Neuronal stem cell (in vitro differentiated cells): ENCODE results near the gene TFRC. TPM values are rescaled to one million over a fixed set of nuclear protein-coding genes. Genes with fewer than 3 reads are reported as not detected.

ENCODE experiments used
- DNase-seq: peaks from one replicate; pipeline ENCODE4 v3.0.0-alpha.2; 2013; ENCODE audit warnings: low spot score
- H2AFZ ChIP-seq: one replicate; pipeline ENCODE4 v1.6.1; 2013; ENCODE audit warnings: mild to moderate bottlenecking, low read length, inconsistent platforms
- H2AK5ac ChIP-seq: 2 replicates; pipeline ENCODE4 v1.6.1; 2013; ENCODE audit warnings: low read depth, mild to moderate bottlenecking, inconsistent platforms, low read length, moderate library complexity, mixed read lengths
- H2BK120ac ChIP-seq: 2 replicates; pipeline ENCODE4 v1.6.1; 2013; ENCODE audit warnings: low read depth, mild to moderate bottlenecking, inconsistent platforms, low read length, moderate library complexity, mixed read lengths
- H2BK12ac ChIP-seq: one replicate; pipeline ENCODE4 v1.6.1; 2013; ENCODE audit warnings: low read length, inconsistent platforms
- H2BK15ac ChIP-seq: 2 replicates; pipeline ENCODE4 v1.6.1; 2013; ENCODE audit warnings: mild to moderate bottlenecking, low read length, inconsistent platforms, mixed read lengths
- H2BK5ac ChIP-seq: one replicate; pipeline ENCODE4 v1.6.1; 2013; ENCODE audit warnings: inconsistent platforms, mild to moderate bottlenecking, low read length, moderate library complexity
- H3K14ac ChIP-seq: one replicate; pipeline ENCODE4 v1.6.1; 2013; ENCODE audit warnings: low read length, inconsistent platforms
- H3K18ac ChIP-seq: 2 replicates; pipeline ENCODE4 v1.6.1; 2013; ENCODE audit warnings: low read length, inconsistent platforms
- H3K23ac ChIP-seq: 2 replicates; pipeline ENCODE4 v1.6.1; 2013; ENCODE audit warnings: low read depth, mild to moderate bottlenecking, mixed read lengths, low read length, inconsistent platforms; ENCODE audit not compliant: poor library complexity
- H3K27ac ChIP-seq: replicated peaks from 3 replicates; pipeline ENCODE4 v1.5.1; 2013; ENCODE audit warnings: low read length, inconsistent platforms
- H3K27me3 ChIP-seq, 3 experiments: 2 replicates each; pipeline ENCODE4 v1.6.1; 2013; ENCODE audit warnings: low read length in 3 of 3, mild to moderate bottlenecking in 2 of 3, inconsistent platforms in 1 of 3, low read depth in 1 of 3, mixed read lengths in 1 of 3, moderate library complexity in 1 of 3; ENCODE audit not compliant: control insufficient read depth in 3 of 3, insufficient read depth in 3 of 3
- H3K36me3 ChIP-seq, 2 donors: replicated peaks in 1 of 2; 2 replicates each; pipeline ENCODE4 v1.6.1; 2013; ENCODE audit warnings: low read length in 2 of 2; ENCODE audit not compliant: control insufficient read depth in 2 of 2, insufficient read depth in 2 of 2
- H3K4ac ChIP-seq: 2 replicates; pipeline ENCODE4 v1.6.1; 2013; ENCODE audit warnings: inconsistent platforms, mild to moderate bottlenecking, low read length, moderate library complexity
- H3K4me1 ChIP-seq, 2 donors: 1 replicate in 1 of 2; 2 replicates in 1 of 2; pipeline ENCODE4 v1.6.1; 2013; ENCODE audit warnings: low read length in 2 of 2, low read depth in 1 of 2; ENCODE audit not compliant: control insufficient read depth in 2 of 2, insufficient read depth in 1 of 2
- H3K4me2 ChIP-seq: one replicate; pipeline ENCODE4 v1.6.1; 2013; ENCODE audit warnings: mild to moderate bottlenecking, low read length, inconsistent platforms; ENCODE audit not compliant: insufficient read depth, poor library complexity, severe bottlenecking
- H3K4me3 ChIP-seq, 2 donors: 2 replicates each; pipeline ENCODE4 v1.5.1; 2013; ENCODE audit warnings: low read length in 2 of 2, mild to moderate bottlenecking in 2 of 2, inconsistent platforms in 1 of 2, moderate library complexity in 1 of 2
- H3K79me1 ChIP-seq: one replicate; pipeline ENCODE4 v1.6.1; 2013; ENCODE audit warnings: low read depth, mild to moderate bottlenecking, inconsistent platforms, low read length, moderate library complexity
- H3K9ac ChIP-seq: one replicate; pipeline ENCODE4 v1.6.1; 2013; ENCODE audit warnings: mild to moderate bottlenecking, low read depth, low read length, inconsistent platforms; ENCODE audit not compliant: poor library complexity
- H3K9me3 ChIP-seq, 2 donors: replicated peaks in 1 of 2; 2 replicates each; pipeline versions ENCODE3 to v1.6.1; 2013; ENCODE audit warnings: low read length in 2 of 2, mild to moderate bottlenecking in 2 of 2, inconsistent platforms in 1 of 2, low read depth in 1 of 2, mixed read lengths in 1 of 2, moderate library complexity in 1 of 2; ENCODE audit not compliant: control insufficient read depth in 2 of 2, insufficient read depth in 1 of 2
- H4K8ac ChIP-seq: one replicate; pipeline ENCODE4 v1.6.1; 2013; ENCODE audit warnings: low read depth, mild to moderate bottlenecking, inconsistent platforms, low read length, moderate library complexity
- H4K91ac ChIP-seq: one replicate; pipeline ENCODE4 v1.6.1; 2013; ENCODE audit warnings: low read length, low read depth, mild to moderate bottlenecking, inconsistent platforms; ENCODE audit not compliant: poor library complexity
- WGBS, 2 donors: extraction: QIAGEN DNeasy Blood & Tissue Kit; methylation state at CpG; one replicate each; pipeline ENCODE4 v1.1.7; 2013; ENCODE audit warnings: missing lambda C conversion rate in 2 of 2, mixed read lengths in 1 of 2; ENCODE audit not compliant: insufficient read length in 2 of 2, insufficient replicate concordance in 1 of 2; ENCODE audit errors: extremely low coverage in 2 of 2; 5-methylcytosine and 5-hydroxymethylcytosine counted together
- small RNA-seq: library from polyadenylated mRNA; stranded (forward); fragments of <200 nt; extraction: miRNeasy Mini kit (QIAGEN cat#:217004); gene quantifications from one replicate; pipeline ENCODE3, GENCODE V24; 2013; ENCODE audit not compliant: insufficient read depth

Gene TFRC

GRCh38 chr3:195999896-196000295 lies 82.0 kb downstream of the TFRC start:
- H3K27me3 ChIP-seq: no peaks in the 10 kb centered on the region
- no peak overlapping the region for H3K14ac ChIP-seq
- H3K36me3 ChIP-seq: no peaks in the 10 kb centered on the region
- H2BK12ac ChIP-seq: no peak overlapping the region
- H2BK15ac ChIP-seq: no peak overlapping the region
- no peak overlapping the region for H2BK120ac ChIP-seq
- no peak overlapping the region for H4K8ac ChIP-seq
- no peak overlapping the region for H2AK5ac ChIP-seq
- DNase-seq: no peak
- H4K91ac ChIP-seq: no peak overlapping the region
- H3K4me2 ChIP-seq: no peak overlapping the region
- no peak overlapping the region for H3K23ac ChIP-seq
- H3K79me1 ChIP-seq: no peaks in the 10 kb centered on the region
- no peak overlapping the region for H3K4me3 ChIP-seq
- no peak overlapping the region for H3K27ac ChIP-seq
- no CpG with 5 or more reads among the region's 8 CpGs for WGBS, 2 donors
- no peak overlapping the region for H3K9ac ChIP-seq
- H3K4ac ChIP-seq: no peak overlapping the region
- no peak overlapping the region for H2AFZ ChIP-seq
- no peak overlapping the region for H2BK5ac ChIP-seq
- H3K9me3 ChIP-seq: no peaks in the 10 kb centered on the region
- no peak overlapping the region for H3K18ac ChIP-seq
- no peaks in the 10 kb centered on the region for H3K4me1 ChIP-seq

Small RNAs within 50 kb of the gene (small RNA-seq; reads per million reads assigned to genes)
- gene RNU7-18P: not detected
